ENCODE measurements around the gene CSDE1. TPM values are rescaled to one million over a fixed set of nuclear protein-coding genes. Genes with fewer than 3 reads are reported as not detected.

The CSDE1 gene
- total and polyA plus RNA-seq, 5 experiments from 2014 or later = 354 to 610 (median 411) TPM

GRCh38 chr1:114695430-114696058, 62.2 kb downstream of the CSDE1 start, which contains the start of gene AMPD1:
AMPD1 (minus strand) TSS chr1:114695546; CDS start chr1:114695471, 75 bp downstream.
- H3K4me3 Mint-ChIP-seq = no peak within 1 kb of the TSS
- peaks cover 0 to 2% (median 0%) of the 10 kb centered on the region in 3 donors for H3K36me3 Mint-ChIP-seq
- no peak within 1 kb of the TSS for H3K27ac Mint-ChIP-seq
- POLR2A ChIA-PET = no interaction called here
- DNase-seq (no peak), ATAC-seq (no peak)
- no peaks in the 10 kb centered on the region for H3K9me3 Mint-ChIP-seq
- no peaks in the 10 kb centered on the region for H3K4me1 Mint-ChIP-seq
- H3K27me3 Mint-ChIP-seq = peaks cover 0 to 12% (median 5%) of the 10 kb centered on the region in 5 donors

GRCh38 chr1:114694540-114695310, 63.1 kb downstream of the CSDE1 start:
- no peaks in the 10 kb centered on the region for H3K4me1 Mint-ChIP-seq
- H3K4me3 Mint-ChIP-seq = no peak overlapping the region
- H3K9me3 Mint-ChIP-seq = no peaks in the 10 kb centered on the region
- H3K36me3 Mint-ChIP-seq = peaks cover 0 to 2% (median 0%) of the 10 kb centered on the region in 3 donors
- ATAC-seq = no peak
- H3K27me3 Mint-ChIP-seq = peaks cover 0 to 16% (median 7%) of the 10 kb centered on the region in 5 donors
- no peak for DNase-seq
- H3K27ac Mint-ChIP-seq = no peak overlapping the region
- POLR2A ChIA-PET = no interaction called here

DNA sequence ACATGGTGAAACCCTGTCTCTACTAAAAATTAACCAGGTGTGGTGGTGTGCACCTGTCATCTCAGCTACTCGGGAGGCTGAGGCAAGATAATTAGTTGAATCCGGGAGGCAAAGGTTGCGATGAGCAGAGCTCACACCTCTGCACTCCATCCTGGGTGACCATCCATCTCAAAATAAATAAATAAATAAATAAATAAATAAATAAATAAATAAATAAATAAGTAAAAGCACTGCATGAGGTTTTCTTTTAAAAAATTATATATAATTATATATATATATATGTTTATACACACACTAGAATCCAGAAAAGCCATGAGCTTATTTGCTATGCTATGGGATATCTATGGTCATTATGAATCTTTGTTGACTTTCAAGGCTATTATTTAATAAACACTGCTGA, 64.8 kb downstream of the CSDE1 start:
- Mint-ChIP-seq H3K27me3 (peaks cover 6 to 25% (median 15%) of the 10 kb centered on the region in 5 donors), H3K36me3 (peaks cover 0 to 2% (median 0%) of the 10 kb centered on the region in 3 donors), H3K4me3 (no peak overlapping the region), H3K4me1 (no peaks in the 10 kb centered on the region), H3K27ac (no peak overlapping the region), H3K9me3 (no peaks in the 10 kb centered on the region)
- ATAC-seq (no peak), DNase-seq (no peak)
- POLR2A ChIA-PET = no interaction called here

- Mint-ChIP-seq H3K4me1 (no peaks in the 10 kb centered on the region), H3K27me3 (peaks cover 16 to 35% (median 28%) of the 10 kb centered on the region in 5 donors), H3K27ac (no peak overlapping the region), H3K9me3 (no peaks in the 10 kb centered on the region), H3K4me3 (no peak overlapping the region), H3K36me3 (peaks cover 0 to 2% (median 0%) of the 10 kb centered on the region in 3 donors)
- no peak for ATAC-seq
- POLR2A ChIA-PET = no interaction called here
- no peak for DNase-seq
These were observed 66.7 kb downstream of the CSDE1 start for GRCh38 chr1:114691061-114691460.

DNA sequence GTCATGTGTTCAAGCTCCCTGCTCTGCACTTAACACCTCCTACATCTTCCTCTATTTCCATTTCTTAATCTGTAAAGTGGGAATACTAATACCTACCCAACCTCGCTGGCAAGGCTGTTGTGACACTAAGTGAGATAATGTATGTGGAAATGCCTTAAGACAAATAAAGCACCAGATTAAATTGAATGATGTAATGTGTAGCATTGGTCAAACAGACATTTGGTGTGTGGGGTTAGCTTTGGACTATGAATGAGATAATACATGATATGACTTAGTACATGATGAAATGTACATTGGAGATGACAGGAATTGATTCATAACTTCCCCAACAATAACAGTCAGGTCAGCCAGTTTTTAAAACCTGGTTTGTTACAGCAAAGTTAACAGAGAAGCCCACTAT, 67.6 kb downstream of the CSDE1 start:
- Mint-ChIP-seq H3K4me3 (no peak overlapping the region), H3K27me3 (peaks cover 18 to 39% (median 29%) of the 10 kb centered on the region in 5 donors), H3K9me3 (no peaks in the 10 kb centered on the region), H3K36me3 (peaks cover 0 to 2% (median 0%) of the 10 kb centered on the region in 3 donors), H3K4me1 (no peaks in the 10 kb centered on the region), H3K27ac (no peak overlapping the region)
- POLR2A ChIA-PET = no interaction called here
- no peak for ATAC-seq
- DNase-seq = no peak

GRCh38 chr1:114688526-114688925, 69.3 kb downstream of the CSDE1 start:
- ATAC-seq (no peak), DNase-seq (no peak)
- H3K9me3 Mint-ChIP-seq = no peaks in the 10 kb centered on the region
- no peak overlapping the region for H3K4me3 Mint-ChIP-seq
- POLR2A ChIA-PET = no interaction called here
- no peak overlapping the region for H3K27ac Mint-ChIP-seq
- H3K36me3 Mint-ChIP-seq = peaks cover 0 to 2% (median 0%) of the 10 kb centered on the region in 3 donors
- H3K27me3 Mint-ChIP-seq = peaks cover 18 to 51% (median 33%) of the 10 kb centered on the region in 5 donors
- no peaks in the 10 kb centered on the region for H3K4me1 Mint-ChIP-seq

GRCh38 chr1:114685851-114686250, 71.9 kb downstream of the CSDE1 start:
- ATAC-seq (no peak), DNase-seq (no peak)
- Mint-ChIP-seq H3K27me3 (peaks cover 18 to 69% (median 38%) of the 10 kb centered on the region in 5 donors), H3K4me3 (no peak overlapping the region), H3K27ac (no peak overlapping the region), H3K9me3 (no peaks in the 10 kb centered on the region), H3K36me3 (no peaks in the 10 kb centered on the region), H3K4me1 (no peaks in the 10 kb centered on the region)
- POLR2A ChIA-PET = no interaction called here

GRCh38 chr1:114677691-114678090, 80.1 kb downstream of the CSDE1 start:
- Mint-ChIP-seq H3K4me3 (no peak overlapping the region), H3K9me3 (no peaks in the 10 kb centered on the region), H3K27ac (no peak overlapping the region), H3K36me3 (no peaks in the 10 kb centered on the region), H3K27me3 (peaks cover 7 to 65% (median 23%) of the 10 kb centered on the region in 5 donors), H3K4me1 (no peaks in the 10 kb centered on the region)
- POLR2A ChIA-PET = no interaction called here
- ATAC-seq (no peak), DNase-seq (no peak)

GRCh38 chr1:114676115-114676514, 81.7 kb downstream of the CSDE1 start:
- no peak for ATAC-seq
- no peak overlapping the region for H3K27ac Mint-ChIP-seq
- no peaks in the 10 kb centered on the region for H3K4me1 Mint-ChIP-seq
- H3K36me3 Mint-ChIP-seq = no peaks in the 10 kb centered on the region
- no peak overlapping the region for H3K4me3 Mint-ChIP-seq
- DNase-seq = no peak
- H3K9me3 Mint-ChIP-seq = no peaks in the 10 kb centered on the region
- H3K27me3 Mint-ChIP-seq = peaks cover 9 to 55% (median 21%) of the 10 kb centered on the region in 5 donors
- POLR2A ChIA-PET = no interaction called here

- Mint-ChIP-seq H3K27me3 (peaks cover 4 to 35% (median 11%) of the 10 kb centered on the region in 5 donors), H3K4me1 (peaks cover 2 to 15% (median 10%) of the 10 kb centered on the region in 4 donors), H3K27ac (no peak overlapping the region), H3K9me3 (no peaks in the 10 kb centered on the region), H3K36me3 (no peaks in the 10 kb centered on the region), H3K4me3 (no peak overlapping the region)
- no peak for ATAC-seq
- no peak for DNase-seq
- POLR2A ChIA-PET = interaction anchor here (1.0 kb wide), 1 partner anchor 162 kb away, joined by 3 read pairs; no protein-coding TSS in a partner anchor
These were observed 85.9 kb downstream of the CSDE1 start for GRCh38 chr1:114671939-114672275.

GRCh38 chr1:114671011-114671938, 86.5 kb downstream of the CSDE1 start:
- peaks cover 2 to 35% (median 8%) of the 10 kb centered on the region in 5 donors for H3K27me3 Mint-ChIP-seq
- H3K27ac Mint-ChIP-seq = peak overlapping the region in 1 of 10 donors; percentile 41
- ATAC-seq = no peak

More at GRCh38 chr1:114671011-114671938, 86.5 kb downstream of the CSDE1 start:
- no peaks in the 10 kb centered on the region for H3K9me3 Mint-ChIP-seq
- H3K4me1 Mint-ChIP-seq = peaks cover 2 to 15% (median 10%) of the 10 kb centered on the region in 4 donors
- no peaks in the 10 kb centered on the region for H3K36me3 Mint-ChIP-seq
- peak overlapping the region in 7 of 10 donors; percentile 30 to 99 (median 73) for H3K4me3 Mint-ChIP-seq
- POLR2A ChIA-PET = interaction anchor here (0.9 kb wide), 1 partner anchor 44 kb away, joined by 4 read pairs; no protein-coding TSS in a partner anchor
- peak in 3 of 10 donors; percentile 15 to 27 (median 16) for DNase-seq

All from naive thymus-derived CD8-positive, alpha-beta T cell (primary cell).